ENCODE measurements around the gene BCAS4.

GRCh38 chr20:50918403-50918802 lies 123.5 kb downstream of the BCAS4 start:
- no peak for TF ChIP-seq GATA2 (IDR thresholded peaks at IDR 0.05; ENCODE audit: low read depth, low read length)
- TF ChIP-seq GATA3 (IDR thresholded peaks at IDR 0.05; ENCODE audit: low read depth, low read length) = no peak
